Panc1 (cell line): Measurements from ENCODE around the gene USP30.

Experiments used
- CTCF ChIP-seq: fragments of 450-650 bp; IDR thresholded peaks from 2 replicates; pipeline ENCODE4 v1.5.1; 2017; ENCODE audit warnings: mild to moderate bottlenecking
- POLR2AphosphoS5 ChIP-seq: IDR thresholded peaks from 2 replicates; pipeline ENCODE4 v1.6.1; 2012; ENCODE audit warnings: mild to moderate bottlenecking, low read depth, low read length, moderate library complexity
- REST ChIP-seq, 2 experiments: IDR thresholded peaks; 2 replicates each; pipeline ENCODE4 v1.6.1; 2011 to 2012; ENCODE audit warnings: low read depth in 2 of 2, control low read depth in 1 of 2, low read length in 1 of 2, mild to moderate bottlenecking in 1 of 2, moderate library complexity in 1 of 2; ENCODE audit not compliant: insufficient read depth in 1 of 2
- SIN3A ChIP-seq: IDR thresholded peaks from 2 replicates; pipeline ENCODE4 v1.6.1; 2012; ENCODE audit warnings: low read depth, mild to moderate bottlenecking, low read length, moderate library complexity, borderline replicate concordance; ENCODE audit not compliant: insufficient read depth
- TCF7L2 ChIP-seq: IDR thresholded peaks from 2 replicates; pipeline ENCODE4 v1.6.1; 2011; ENCODE audit warnings: mild to moderate bottlenecking, low read depth, low read length, inconsistent platforms

GRCh38 chr12:109029411-109029810 is 23.0 kb upstream of the USP30 start:
- no peak for TF ChIP-seq CTCF
- TF ChIP-seq POLR2AphosphoS5: no peak
- no peak for TF ChIP-seq REST (IDR thresholded peaks at IDR 0.05; ENCODE audit: insufficient read depth in 1 of 2, low read depth in 2 of 2, low read length in 1 of 2)
- no peak for TF ChIP-seq TCF7L2
- TF ChIP-seq SIN3A: no peak
